DMS 273 treated with DMSO at 0.1 percent for 48 hours (cell line): ENCODE data around the gene KIF26B.

Experiments
- DNase-seq: peaks from one replicate; lab custom pipeline; 2025; lab: John Stamatoyannopoulos, UW

The KIF26B gene

GRCh38 chr1:245512181-245512888 is 357.6 kb downstream of the KIF26B start:
- DNase-seq, result no peak

DNA sequence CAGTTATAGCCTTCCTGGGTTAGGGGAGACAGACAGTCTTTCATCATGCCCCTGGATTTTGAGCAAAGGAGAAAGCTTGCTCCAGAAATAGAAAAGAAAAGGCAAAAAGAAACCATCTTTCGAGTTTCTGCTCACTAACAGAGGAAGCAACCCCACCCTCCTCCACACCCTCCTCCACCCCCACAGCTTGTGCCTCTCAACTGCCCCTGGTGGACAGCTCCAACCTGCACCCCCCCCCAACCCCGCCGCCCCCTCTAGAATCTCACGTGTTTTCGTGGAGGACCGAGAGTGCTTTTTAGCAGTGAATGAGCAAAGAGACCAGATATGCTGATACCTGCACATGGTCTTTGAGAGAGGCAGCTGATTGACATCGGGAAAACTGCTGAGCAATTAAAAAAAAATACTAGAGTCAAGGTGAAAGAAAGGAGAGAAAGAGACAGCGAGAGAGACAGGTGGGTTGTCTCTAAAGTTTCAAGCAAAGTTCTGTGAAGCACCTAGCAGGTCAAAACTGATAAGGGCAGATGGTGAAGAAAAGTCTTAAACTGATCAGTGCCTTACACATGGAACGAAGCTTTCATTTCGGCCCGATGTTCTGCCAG is 358.3 kb downstream of the KIF26B start:
- no peak for DNase-seq

- no peak for DNase-seq
Observed at GRCh38 chr1:245516284-245516759, 361.5 kb downstream of the KIF26B start.

DNA sequence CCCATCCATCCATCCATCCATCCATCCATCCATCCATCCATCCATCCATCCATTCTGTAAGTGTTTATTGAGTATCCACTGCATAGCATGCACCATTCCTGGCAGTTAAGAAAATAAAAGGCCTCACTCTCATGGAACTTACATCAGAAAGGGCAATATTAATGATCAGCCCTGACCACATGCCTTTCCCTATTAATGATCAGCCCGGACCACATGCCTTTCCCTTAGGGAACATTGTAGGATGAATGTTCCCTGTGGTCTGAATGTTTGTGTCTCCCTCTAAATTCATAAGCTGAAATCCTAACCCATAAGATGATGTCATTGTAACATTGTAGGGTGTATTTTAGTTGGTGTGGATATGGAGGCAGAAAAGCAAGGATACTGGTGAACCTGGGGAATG is 365.8 kb downstream of the KIF26B start:
- no peak for DNase-seq

DNA sequence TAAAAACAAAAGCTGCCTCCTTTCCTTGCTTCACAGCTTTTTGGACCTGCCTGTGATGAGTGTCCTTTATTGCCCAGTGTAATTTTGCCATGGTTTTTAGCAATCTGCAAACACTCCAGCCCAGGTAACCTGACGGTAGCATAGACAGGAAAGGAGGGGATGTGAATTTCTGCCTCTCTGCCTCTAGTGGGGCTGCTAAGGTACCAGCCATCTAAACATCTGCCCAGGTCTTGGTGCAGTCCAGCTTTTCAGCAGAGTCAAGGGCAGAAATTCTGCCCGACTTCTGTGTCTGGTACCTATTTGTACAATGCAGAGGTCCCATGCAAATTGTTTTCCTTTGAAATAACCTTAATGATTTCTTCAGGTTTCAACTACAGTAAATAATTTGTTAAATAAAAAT is 371.4 kb downstream of the KIF26B start:
- no peak for DNase-seq

GRCh38 chr1:245528258-245528635 is 373.5 kb downstream of the KIF26B start:
- DNase-seq, result no peak

DNA sequence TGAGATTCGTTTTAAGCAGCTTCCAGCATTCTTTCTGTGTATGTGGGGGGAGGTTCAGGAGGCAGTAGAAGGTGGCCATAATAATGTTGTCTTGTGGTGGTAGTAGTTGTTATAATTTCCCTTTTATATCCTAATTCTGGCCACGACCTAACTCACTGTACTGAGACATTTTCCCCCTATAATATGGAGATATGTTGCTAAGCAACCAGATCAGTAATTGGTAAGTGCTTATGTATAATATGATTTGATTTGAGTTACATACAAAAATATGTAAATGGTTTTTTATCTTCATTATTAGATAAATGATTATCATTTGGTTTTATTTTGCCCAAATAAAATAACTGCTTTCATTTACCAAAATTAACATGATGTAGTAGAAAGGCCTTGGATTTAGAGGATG is 376.2 kb downstream of the KIF26B start:
- DNase-seq, result no peak

DNA sequence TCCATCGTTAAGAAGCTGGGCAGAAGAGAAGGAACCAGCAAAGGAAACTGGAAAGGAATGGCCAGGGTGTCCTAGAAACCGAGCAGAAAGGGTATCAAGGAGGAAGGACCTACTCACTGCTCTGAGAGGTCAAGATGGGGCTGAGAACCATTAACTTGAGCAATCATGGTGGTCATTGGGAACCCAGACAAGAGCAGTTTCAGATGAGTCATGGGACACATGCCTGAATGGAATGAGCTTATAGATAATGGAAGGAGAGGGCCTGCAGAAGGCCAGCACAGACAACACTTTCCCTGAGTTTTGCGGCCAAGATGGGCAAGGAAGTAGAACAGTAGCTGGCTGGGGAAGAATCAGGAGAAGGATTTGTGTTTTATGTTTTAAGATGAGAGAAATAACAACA is 383.2 kb downstream of the KIF26B start:
- DNase-seq, result no peak

- DNase-seq, result no peak
Observed at GRCh38 chr1:245538671-245539070, 383.9 kb downstream of the KIF26B start.

GRCh38 chr1:245541369-245541768 is 386.6 kb downstream of the KIF26B start:
- no peak for DNase-seq

- no peak for DNase-seq
Observed at GRCh38 chr1:245542365-245542764, 387.6 kb downstream of the KIF26B start.

- no peak for DNase-seq
Observed at GRCh38 chr1:245544236-245544635, 389.5 kb downstream of the KIF26B start.

DNA sequence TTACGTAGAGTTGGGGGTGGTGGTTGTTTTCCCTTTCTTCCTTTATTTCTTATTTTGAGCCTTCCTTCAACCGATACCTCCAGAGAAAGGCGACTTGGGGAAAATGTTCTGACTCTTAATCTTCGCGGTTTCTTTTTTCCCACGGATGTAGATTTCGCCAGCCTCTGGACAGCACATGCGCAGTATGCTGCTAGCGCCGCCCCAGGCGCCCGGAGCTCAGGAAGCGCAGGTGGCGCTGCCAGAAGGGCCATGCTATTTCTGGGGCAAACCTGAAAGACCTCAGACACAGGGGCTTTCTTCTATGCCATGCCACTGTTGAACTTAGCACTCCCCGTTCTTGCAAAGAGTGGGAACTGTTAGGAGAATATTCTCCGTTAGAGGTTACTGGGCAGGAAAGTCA is 392.1 kb downstream of the KIF26B start:
- DNase-seq, result no peak

DNA sequence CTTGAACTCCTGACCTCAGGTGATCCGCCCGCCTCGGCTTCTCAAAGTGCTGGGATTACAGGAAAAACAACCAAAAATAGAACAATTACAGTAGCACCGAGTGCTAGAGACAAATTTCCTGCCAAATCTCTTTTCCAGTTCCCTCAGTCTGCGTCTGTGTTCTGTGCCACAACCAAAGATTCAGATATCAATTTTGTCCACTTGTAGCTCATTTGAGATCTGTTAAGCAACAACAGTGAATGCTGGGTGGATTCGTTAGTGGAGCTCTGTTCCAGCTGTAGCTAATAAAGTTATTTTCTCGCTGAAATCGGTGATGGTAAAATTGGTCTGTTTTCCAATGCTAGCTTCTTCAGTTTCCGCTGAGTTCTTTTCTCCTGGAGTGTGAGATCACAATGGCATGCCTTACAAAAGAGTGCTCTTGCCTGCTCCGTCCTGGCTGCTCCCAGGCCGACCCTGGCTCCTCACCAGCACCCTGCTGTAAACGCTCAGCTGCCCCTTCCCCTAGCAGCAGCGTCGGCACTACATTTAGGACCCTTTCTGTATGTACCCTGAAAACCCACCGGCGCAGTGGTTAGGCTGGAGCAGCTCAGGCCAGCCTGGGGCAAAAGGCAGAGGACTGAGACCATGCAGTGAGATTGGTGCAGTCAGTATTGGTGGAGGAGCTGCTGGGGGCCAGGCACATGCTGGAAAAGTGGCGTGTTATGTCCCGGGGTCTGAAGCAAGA is 395.4 kb downstream of the KIF26B start:
- DNase-seq, result no peak

DNA sequence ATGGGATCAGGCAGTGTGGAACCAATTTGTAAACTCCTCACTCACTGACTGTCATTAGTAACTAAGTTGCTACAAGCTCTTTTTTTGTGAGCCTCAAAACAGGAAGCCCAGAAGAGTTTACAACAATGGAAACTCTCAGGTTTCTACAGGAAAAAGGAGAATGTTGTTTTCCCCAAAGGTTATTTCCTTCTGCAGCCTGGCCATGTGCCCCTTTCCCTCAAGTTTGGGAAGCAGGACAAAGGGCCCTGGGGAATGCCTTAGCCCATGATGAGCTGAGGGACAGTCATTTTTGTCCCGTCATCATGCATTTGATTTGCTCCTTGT is 395.9 kb downstream of the KIF26B start:
- DNase-seq, result no peak

DNA sequence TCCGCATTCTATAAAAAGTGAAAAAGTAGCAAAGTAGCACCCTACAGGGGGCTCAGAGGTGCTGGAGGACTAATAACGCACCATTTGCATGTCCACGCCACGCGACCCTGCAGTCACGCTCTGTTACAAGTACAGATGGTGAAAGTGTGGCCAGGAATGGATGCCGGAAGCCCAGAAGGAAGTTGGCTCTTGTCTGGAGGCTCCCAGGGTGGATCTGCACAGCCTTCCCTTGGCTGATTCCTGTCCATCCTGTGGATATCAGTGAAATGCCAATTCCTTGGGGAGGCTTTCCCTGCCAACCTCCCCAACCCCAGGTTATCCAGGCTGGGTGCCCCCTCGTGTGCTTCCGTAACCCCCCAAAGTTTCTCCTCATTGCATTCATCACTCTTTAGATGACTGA is 396.8 kb downstream of the KIF26B start:
- no peak for DNase-seq

- DNase-seq, result no peak
Observed at GRCh38 chr1:245552331-245552730, 397.5 kb downstream of the KIF26B start.

GRCh38 chr1:245556057-245556456 is 401.3 kb downstream of the KIF26B start:
- DNase-seq, result no peak

DNA sequence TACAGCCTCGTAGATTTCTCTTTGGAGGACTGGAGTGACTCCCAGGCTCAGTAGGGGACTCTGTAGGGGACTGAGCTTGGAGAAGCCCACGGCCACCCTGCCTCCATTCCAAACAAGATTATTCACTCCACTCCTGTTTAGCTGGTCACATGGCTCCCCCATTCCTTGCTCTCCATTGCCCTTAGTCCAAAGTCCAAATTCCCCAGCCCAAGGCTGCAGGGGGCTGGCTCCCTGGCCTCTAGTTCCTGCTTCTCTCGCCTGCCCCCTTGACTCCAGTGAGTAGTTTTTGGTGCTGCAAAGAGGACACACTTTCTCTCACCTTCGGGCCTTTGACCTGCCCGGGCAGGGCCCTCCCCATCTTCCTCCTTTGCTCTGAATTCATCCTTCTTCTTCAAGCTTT is 403.3 kb downstream of the KIF26B start:
- DNase-seq, result no peak

DNA sequence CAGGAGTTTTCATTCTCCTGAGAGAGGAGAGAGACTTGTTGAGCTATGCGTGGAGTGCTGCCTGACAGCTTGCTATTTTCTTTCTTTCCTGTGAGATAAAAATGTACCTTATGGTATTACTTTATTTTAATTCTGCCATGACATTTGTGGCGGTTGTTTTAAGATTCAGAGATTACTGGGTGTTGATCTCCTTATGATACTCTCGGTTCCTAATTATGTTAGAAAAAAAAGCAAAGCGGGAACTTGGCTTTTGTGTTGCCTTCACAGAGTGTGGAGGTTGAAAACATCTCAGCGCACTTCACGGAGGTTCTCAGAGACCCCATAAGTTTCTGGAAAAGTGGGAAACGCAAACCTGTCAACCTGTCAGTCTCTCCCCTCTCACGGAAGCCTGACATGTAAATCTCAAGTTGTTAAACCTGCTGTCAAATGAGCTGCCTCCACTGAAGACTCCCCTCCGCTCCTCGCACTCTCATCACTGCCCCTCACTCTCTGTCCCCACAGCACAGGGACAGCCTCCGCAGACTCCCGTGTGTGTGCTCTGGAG is 405.6 kb downstream of the KIF26B start:
- no peak for DNase-seq

- DNase-seq, result no peak
Observed at GRCh38 chr1:245561665-245562234, 407.0 kb downstream of the KIF26B start.

DNA sequence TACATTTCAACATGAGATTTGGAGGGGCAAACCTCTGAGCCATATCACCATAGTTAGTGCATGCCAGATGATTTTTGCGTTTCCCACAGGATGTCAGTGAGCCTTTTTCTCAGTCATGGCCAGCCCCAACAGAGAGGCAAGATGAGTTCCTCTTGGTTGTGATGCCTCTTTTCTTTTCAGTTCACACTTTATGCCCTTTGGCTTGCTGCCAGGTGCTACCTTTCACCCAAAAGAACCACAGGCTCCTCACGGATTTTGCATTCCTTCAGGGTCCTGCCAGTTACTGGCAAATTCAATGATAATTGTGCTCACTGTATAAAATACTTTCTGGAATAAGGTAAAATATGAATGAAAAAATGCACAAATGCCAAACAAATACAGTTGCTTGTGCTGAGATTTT is 411.3 kb downstream of the KIF26B start:
- no peak for DNase-seq

GRCh38 chr1:245566952-245567351 is 412.2 kb downstream of the KIF26B start:
- no peak for DNase-seq
